ENCODE results near the gene FYN.
"Not testable (repeated sequence)": the region's sequence is repeated elsewhere in the genome, so short reads cannot be mapped to it uniquely, and the experiment has no call there.

Gene FYN

DNA sequence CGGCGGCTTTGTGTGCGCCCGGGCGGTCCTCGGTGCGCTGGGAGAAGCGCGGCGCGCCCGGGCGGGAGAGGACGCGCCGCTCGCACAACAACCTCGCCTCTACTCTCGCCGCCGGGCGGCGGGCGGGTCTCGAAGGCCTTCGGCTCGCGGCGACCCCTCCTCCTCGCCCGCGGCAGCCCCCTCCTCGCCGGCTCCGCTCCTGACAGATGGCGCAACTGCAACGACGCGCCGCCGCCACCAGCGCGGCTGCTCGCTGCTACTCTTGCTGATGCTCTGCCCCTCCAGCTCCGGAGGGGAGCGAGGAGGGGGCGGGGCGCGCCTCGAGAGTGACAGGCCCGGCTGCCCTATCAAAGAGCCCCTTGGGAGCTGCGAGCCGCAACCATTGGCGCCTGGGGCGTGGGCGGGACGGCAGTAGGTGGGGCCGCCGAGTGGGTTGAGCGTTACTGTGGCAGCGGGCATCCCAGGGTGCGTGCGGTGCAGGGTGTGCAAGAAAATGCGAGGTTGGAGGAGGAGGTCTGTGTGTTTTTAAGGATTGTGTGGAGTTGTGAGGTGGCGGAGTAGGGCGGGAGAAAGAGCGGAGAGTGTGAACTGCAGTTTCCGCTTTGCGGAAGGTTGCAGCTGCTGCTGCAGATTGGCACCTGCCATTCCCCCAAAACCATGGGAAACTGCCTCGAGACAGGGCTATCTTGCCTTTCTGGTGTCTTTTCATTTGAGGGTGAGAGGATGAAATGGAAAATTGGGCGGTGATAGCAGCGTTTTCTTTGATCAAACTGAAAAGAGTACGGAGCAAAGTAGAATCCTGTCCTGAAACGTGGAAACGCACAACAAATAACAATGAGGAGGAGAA lies at the start of gene FYN:
Gene FYN (minus strand): TSS at position 275 of the 847 bp plus-strand sequence. CDS start 153,401 bp downstream, outside the sequence.
- DNase-seq = peak; percentile 97 to 100 (median 99)
- intact Hi-C loops (cut with DNase I) = loop anchor here (2.0 to 10.0 kb wide), 3 partner anchors 59 to 163 kb away; no protein-coding TSS in a partner anchor

DNA sequence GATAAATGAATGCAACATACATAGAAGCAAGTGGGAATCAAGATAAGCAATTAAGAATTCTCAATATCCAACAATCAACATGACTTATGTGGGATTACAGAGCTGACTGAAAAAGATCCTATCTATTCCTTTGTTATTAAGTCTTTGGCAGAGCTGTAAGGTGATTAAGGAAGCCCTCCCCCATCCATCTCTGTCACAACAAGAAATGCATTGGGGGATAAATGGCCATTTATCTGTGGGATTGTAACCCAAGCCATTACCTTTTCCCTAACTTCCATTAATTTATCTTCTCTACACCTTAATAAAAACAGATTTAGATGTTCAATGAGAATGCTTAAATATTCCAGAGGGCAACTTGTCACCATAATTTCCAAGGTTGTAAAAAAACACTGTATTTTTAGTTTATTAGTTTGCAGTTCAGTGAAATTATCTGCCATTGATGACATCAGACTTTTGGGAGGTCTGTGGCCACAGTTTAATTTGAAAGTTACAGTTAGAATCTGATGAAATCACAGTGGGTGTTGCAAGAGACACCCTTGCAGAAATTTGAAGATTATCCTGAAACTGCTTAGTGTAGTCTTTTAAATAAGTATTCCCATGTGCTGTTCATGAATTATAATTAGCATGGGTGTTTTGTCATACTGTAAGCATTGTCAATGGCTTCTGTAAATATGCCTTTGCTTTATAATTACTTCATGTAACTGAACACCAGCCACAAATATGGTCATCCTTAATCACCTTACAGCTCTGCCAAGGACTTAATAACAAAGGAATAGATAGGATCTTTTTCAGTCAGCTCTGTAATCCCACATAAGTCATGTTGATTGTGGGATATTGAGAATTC lies 49.4 kb upstream of the FYN start:
- DNase-seq = no peak
- intact Hi-C loops (cut with DNase I) = no loop called here

DNA sequence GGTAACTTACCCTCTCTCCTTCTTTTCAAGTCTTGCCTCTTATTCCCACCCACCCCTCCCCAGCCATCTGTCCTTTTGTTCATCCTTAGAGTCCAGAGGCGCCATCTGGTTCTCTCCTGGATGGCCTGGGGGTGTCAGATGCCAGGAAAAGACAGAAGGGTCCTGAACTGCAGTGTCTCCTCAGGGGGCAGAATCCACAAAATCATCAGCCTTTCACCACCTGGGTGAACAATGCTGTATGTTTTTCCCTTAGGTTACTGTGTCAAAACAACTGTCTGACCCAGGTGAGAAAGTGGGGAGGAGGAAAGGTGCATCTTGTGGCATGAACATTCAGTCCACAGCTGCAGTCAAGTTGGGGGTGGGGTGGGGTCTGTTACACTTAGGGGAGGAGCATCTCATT lies 47.9 kb upstream of the FYN start:
- peak in 1 of 10 donors; percentile 20 for DNase-seq
- intact Hi-C loops (cut with DNase I) = no loop called here

GRCh38 chr6:111920578-111920977 lies 47.3 kb upstream of the FYN start:
- intact Hi-C loops (cut with DNase I) = no loop called here

GRCh38 chr6:111918825-111919224 lies 45.6 kb upstream of the FYN start:
- intact Hi-C loops (cut with DNase I) = no loop called here
- peak in 1 of 10 donors; percentile 34 for DNase-seq

More at GRCh38 chr6:111920578-111920977, 47.3 kb upstream of the FYN start:
- peak in 1 of 10 donors; percentile 37 for DNase-seq

- intact Hi-C loops (cut with DNase I) = no loop called here
Observed at GRCh38 chr6:111916747-111917146, 43.5 kb upstream of the FYN start.

DNA sequence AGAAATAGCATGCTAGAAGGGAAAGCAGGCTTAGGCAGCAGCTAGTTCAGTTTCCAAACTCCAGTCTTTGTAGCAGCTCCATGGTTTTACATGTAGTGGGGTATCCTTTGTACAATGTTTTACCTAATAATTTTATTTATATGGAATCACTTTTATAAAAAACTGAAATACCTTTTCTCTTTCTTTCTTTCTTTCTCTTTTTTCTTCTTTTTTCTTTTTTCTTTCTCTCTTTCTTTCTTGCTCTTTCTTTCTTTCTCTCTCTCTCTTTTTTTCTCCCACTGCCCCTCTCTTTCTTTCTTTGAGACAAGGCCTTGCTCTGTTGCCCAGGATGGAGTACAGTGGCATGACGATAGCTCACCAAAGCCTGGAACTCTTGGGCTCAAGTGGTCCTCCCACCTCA lies 41.4 kb upstream of the FYN start:
- DNase-seq = no peak
- intact Hi-C loops (cut with DNase I) = no loop called here

More at GRCh38 chr6:111916747-111917146, 43.5 kb upstream of the FYN start:
- DNase-seq = no peak

- DNase-seq = no peak
- intact Hi-C loops (cut with DNase I) = no loop called here
Observed at GRCh38 chr6:111912904-111913303, 39.7 kb upstream of the FYN start.

DNA sequence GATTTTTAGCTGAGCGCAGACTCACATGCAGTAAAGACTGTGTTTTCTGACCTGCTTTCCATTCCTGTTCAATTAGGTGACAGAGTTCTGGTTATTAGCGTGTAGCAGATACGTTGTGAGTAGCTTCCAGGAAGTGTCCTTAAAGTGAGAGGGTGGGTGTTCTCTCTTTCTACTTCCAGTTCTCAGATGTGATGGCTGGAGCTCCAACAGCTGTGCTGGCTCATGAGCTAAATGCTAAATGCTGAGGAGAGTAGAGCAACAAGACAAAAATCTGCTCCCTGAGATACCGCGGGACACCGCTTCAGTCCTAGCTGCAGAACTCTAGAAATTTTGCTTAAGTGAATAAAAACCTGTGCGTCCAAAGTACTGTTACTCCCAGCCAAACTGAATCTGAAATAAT lies 38.2 kb upstream of the FYN start:
- no peak for DNase-seq
- intact Hi-C loops (cut with DNase I) = no loop called here

DNA sequence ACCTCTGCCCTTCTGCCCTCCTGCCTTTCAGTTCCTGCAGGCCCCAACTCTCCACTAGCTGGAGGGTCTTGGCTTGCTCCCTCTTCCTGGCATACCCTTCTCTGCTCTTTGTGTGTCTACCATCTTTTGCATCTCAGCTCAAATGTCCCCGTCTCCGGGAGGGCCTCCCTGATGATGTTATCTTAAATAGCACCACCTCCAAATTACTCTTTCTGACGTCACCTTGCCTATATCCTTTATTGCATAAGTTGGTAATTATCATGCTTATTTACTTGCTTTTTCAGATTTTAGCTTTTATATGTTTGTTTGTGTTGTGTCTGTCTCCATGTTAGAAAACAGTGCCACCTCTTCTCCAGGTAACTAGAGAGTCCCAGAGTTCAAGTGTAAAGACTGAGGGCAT lies 36.0 kb upstream of the FYN start:
- DNase-seq = peak in 1 of 10 donors; percentile 18
- intact Hi-C loops (cut with DNase I) = no loop called here

DNA sequence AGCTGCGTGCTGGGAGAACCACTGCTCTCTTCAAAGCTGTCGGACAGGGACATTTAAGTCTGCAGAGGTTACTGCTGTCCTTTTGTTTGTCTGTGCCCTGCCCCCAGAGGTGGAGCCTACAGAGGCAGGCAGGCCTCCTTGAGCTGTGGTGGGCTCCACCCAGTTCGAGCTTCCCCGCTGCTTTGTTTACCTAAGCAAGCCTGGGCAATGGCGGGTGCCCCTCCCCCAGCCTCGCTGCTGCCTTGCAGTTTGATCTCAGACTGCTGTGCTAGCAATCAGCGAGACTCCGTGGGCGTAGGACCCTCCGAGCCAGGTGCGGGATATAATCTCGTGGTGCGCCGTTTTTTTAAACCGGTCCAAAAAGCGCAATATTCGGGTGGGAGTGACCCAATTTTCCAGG lies 35.1 kb upstream of the FYN start:
- intact Hi-C loops (cut with DNase I) = not testable (repeated sequence)
- DNase-seq = peak in 1 of 10 donors; percentile 31

DNA sequence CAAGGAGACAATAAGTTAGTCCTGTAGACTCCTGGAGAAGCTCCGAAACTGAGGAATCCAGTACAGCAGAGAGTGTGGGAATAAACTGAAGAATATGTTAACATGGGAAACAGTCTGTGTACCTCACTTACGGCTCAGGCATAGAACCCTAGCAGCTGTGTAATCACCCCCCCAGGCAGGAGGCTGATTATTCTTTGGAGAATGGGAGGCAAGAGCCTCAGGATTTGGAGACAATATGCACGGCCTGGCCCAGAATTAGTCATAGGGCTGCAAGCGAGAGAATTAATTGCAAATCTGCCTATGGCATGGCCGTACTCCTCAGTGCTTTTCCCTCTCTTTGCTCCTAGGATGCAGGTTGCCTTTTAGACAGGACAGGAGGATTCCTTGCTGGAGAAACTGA lies 27.5 kb upstream of the FYN start:
- intact Hi-C loops (cut with DNase I) = no loop called here
- DNase-seq = no peak

DNA sequence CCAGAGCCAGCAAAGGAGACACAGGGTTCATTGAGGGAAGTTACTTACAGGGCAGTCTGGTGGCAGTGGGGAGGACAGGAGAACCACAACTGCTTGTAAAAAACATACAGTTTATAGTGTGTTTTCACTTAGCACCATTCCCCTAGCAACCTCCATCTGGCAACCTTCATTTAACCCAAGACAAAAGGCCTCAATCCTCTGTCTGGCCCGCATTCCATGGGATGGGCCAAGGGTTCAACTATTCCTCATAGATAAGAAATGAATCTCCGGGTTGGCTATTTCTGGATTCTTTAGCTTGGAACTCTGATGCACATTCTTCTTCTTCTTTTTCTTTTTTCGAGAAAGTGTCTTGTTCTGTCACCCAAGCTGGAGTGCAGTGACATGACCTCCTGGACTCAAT lies 26.3 kb upstream of the FYN start:
- DNase-seq = no peak
- intact Hi-C loops (cut with DNase I) = no loop called here

DNA sequence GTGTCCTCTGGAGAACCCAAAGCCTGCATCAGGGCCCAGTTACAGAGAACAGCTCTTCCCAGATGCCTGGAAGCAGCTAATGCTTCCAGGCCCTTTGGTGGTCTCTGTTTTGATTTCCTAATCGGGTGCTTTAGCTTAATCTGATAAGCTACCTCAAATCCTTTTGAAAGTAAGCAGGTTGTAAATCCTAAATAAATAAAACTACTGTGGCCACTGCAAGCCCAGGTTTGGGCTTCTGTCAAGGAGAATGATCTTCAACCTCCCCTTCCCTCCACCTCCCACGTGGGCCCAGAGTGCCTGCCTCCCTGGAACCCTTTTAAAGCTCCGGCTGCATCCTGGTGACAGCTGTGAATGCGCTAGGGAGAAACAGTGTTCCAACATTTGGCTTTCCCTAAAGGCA lies 25.2 kb upstream of the FYN start:
- intact Hi-C loops (cut with DNase I) = no loop called here
- DNase-seq = no peak

- DNase-seq = no peak
- intact Hi-C loops (cut with DNase I) = no loop called here
Observed at GRCh38 chr6:111894951-111895350, 21.7 kb upstream of the FYN start.

DNA sequence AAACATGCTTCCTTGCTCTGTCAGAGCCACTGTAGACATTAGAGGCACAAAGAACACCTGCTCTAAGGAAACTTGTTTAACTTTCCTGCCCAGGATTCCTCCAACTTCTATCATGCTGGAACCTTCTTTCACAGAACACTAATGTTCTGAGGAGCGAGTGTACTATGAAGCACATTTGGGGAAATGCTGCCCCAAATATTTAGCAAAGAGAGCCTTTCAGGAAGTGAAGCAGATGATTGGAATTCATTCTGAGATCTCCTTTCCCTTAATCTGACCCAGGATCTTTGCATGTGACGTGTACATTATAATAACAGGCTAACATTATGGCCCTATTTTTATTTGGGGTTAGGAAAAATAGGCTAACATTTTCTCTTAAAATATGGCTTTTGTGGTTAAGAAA lies 21.0 kb upstream of the FYN start:
- DNase-seq = no peak
- intact Hi-C loops (cut with DNase I) = no loop called here

DNA sequence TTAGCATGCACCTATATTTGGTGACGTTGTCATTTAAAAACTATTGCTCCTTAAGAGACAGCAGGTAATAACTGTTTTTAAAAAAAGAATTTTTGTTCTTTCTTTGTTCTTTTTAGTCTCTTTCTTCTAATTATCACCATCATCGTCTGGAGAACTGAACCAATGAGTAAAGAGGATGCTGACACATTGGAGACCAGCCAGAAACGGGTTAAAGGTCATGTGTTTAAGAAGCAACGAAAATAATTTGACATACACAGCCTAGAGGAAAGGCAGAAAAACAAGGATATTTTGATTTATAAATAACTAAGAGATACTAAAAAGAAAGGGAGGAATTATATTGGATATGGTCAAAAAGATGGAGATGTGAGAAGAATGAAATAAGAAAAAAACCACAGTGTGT lies 19.2 kb upstream of the FYN start:
- intact Hi-C loops (cut with DNase I) = no loop called here
- no peak for DNase-seq

- intact Hi-C loops (cut with DNase I) = no loop called here
Observed at GRCh38 chr6:111890988-111891387, 17.7 kb upstream of the FYN start.

DNA sequence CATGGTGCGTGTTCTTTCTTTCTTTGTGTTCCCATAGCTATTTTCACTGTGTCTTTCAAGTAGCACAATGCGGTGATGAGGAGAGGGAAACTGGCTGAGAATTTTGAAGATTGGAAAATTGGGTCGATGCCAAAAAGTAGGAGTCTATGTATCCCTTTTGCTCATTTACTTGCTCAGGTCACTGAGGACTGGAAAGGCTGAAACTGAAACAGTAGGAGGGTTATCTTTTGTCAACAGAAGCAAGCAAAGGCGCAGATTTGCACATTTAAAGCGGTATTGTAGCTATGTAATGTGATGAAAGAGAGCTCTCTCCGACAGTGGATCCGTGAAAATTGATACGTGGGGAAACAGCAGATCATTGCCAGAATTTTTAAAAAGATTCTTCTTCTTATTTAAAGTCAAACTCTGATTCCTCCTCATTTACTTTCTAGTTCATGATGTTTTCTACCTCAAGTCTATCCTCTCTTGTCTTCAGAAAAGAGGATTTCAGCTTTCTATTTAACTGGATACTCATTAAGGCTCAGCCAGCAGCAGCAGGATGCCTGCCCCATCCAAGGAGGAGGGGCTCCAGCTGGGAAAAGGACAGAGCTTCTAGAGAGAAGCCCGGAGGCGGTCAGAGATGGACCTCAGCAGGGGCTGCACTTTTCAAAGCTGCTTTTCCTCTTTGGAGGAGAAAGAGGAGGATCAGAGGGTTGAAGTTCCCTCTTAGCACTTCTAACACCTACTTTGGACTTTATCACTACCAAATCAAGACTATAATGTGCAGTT lies 15.9 kb upstream of the FYN start:
- peak in 8 of 10 donors; percentile 12 to 86 (median 32) for DNase-seq
- intact Hi-C loops (cut with DNase I) = no loop called here

More at GRCh38 chr6:111890988-111891387, 17.7 kb upstream of the FYN start:
- no peak for DNase-seq

DNA sequence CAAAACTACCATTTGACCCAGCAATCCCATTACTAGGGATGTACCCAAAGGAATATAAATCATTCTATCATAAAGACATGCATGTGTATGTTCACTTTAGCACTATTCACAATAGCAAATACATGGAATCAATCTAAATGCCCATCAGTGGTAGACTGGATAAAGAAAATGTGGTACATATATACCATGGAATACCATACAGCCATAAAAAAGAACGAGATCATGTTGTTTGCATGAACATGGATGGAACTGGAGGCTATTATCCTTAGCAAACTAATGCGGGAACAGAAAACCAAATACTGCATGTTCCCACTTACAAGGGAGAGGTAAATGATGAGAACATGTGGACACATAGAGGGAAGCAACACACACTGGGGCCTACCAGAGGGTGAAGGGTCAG lies 13.5 kb upstream of the FYN start:
- DNase-seq; intact Hi-C loops (cut with DNase I): not testable (repeated sequence)

Measured in posterior cingulate gyrus (tissue), 11 donors.